GOT3 (cell line): ENCODE data around the gene RNF213.

Experiments used
- DNase-seq: peaks from one replicate; lab custom pipeline; 2025; ENCODE audit warnings: mixed read lengths; lab: John Stamatoyannopoulos, UW

RNF213 gene

GRCh38 chr17:80352216-80352895 lies 91.7 kb downstream of the RNF213 start:
- DNase-seq, result no peak

GRCh38 chr17:80352991-80353665 lies 92.5 kb downstream of the RNF213 start:
- no peak for DNase-seq

- DNase-seq, result no peak
These were observed 93.1 kb downstream of the RNF213 start for GRCh38 chr17:80353718-80354275.

GRCh38 chr17:80354336-80354735 lies 93.7 kb downstream of the RNF213 start:
- DNase-seq, result no peak

- no peak for DNase-seq
These were observed 95.7 kb downstream of the RNF213 start for GRCh38 chr17:80356231-80356856.

- no peak for DNase-seq
These were observed 97.5 kb downstream of the RNF213 start for GRCh38 chr17:80358131-80358530.

- no peak for DNase-seq
These were observed 98.2 kb downstream of the RNF213 start for GRCh38 chr17:80358861-80359260.

GRCh38 chr17:80359422-80360110 lies 98.9 kb downstream of the RNF213 start:
- no peak for DNase-seq

GRCh38 chr17:80360396-80360795 lies 99.7 kb downstream of the RNF213 start:
- DNase-seq, result no peak

GRCh38 chr17:80361495-80362220 lies 101.0 kb downstream of the RNF213 start:
- no peak for DNase-seq

GRCh38 chr17:80362428-80363119 lies 101.9 kb downstream of the RNF213 start:
- DNase-seq, result no peak

- no peak for DNase-seq
These were observed 102.5 kb downstream of the RNF213 start for GRCh38 chr17:80363120-80363515.

- DNase-seq, result no peak
These were observed 103.0 kb downstream of the RNF213 start for GRCh38 chr17:80363518-80364090.

GRCh38 chr17:80364091-80364691 lies 103.5 kb downstream of the RNF213 start:
- no peak for DNase-seq

GRCh38 chr17:80365001-80365965 lies 104.6 kb downstream of the RNF213 start:
- DNase-seq, result no peak

- no peak for DNase-seq
These were observed 105.3 kb downstream of the RNF213 start for GRCh38 chr17:80365983-80366382.

- DNase-seq, result no peak
These were observed 106.9 kb downstream of the RNF213 start for GRCh38 chr17:80367503-80367902.

GRCh38 chr17:80371196-80371595 lies 110.5 kb downstream of the RNF213 start:
- DNase-seq, result no peak

GRCh38 chr17:80372456-80372855 lies 111.8 kb downstream of the RNF213 start:
- no peak for DNase-seq
